Peyer's patch (tissue), 4 donors: Measurements from ENCODE around the gene CNIH4.

Source experiments
- CTCF ChIP-seq, 6 experiments: fragments of 450-650 bp in 4 of 6; fragments of 200-600 bp in 2 of 6; sonication (generic) in 1 of 6; IDR thresholded peaks; one replicate each; pipeline ENCODE4 v1.5.1; 2017 to 2019; ENCODE audit warnings: antibody characterized with exemption in 6 of 6, mild to moderate bottlenecking in 3 of 6, moderate library complexity in 1 of 6
- POLR2A ChIP-seq, 2 donors: fragments of 450-650 bp; IDR thresholded peaks; one replicate each; pipeline ENCODE4 v1.5.1; 2017; ENCODE audit warnings: antibody characterized with exemption in 2 of 2, mild to moderate bottlenecking in 2 of 2, moderate library complexity in 2 of 2

GRCh38 chr1:224329484-224329841, 27.2 kb upstream of the CNIH4 start:
- TF ChIP-seq CTCF (IDR thresholded peaks at IDR 0.05) (no peak), POLR2A (IDR thresholded peaks at IDR 0.05) (no peak)
